ENCODE results near the gene TSEN34. TPM values are rescaled to one million over a fixed set of nuclear protein-coding genes. Genes with fewer than 3 reads are reported as not detected.
"Not testable (repeated sequence)": the region's sequence is repeated elsewhere in the genome, so short reads cannot be mapped to it uniquely, and the experiment has no call there.

The TSEN34 gene
- total RNA-seq, 4 donors from 2014 or later = 40.9 to 48.9 (median 43.9) TPM

DNA sequence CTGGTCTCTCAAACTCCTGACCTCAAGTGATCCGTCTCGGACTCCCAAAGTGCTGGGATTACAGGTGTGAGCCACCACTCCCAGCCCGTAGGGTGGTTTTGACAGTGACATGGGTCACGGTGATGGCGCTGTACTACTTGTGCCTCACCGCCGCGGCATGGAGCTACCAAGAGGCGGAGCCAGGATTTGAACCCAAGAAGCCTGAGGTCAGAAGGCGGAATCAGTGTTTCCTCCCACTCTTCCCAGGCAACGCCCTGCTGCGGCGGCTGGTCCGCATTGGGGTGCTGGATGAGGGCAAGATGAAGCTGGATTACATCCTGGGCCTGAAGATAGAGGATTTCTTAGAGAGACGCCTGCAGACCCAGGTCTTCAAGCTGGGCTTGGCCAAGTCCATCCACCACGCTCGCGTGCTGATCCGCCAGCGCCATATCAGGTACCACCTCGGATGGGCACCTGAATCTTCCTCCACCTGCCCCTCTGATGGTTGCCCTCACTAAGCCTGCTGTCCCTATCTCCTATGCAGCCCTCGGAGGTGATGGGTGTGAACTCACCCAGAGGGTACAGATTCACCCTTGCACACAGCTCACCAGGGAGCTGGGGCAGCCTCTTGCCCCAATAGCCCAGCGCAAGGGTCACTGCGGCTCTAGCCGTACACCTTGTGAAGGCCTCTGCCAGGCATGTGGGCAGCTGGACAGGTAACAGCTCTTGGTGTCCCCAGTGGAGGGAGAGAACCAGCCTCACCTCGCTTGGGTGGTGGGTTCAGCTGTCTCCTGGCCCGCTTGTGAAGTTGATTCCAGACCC, 15.1 kb downstream of the TSEN34 start:
- peak overlapping the region; percentile 5 to 95 (median 84) for H3K27ac ChIP-seq
- no peak for DNase-seq
- peaks cover 0 to 63% of the 10 kb centered on the region in 2 donors for H3K36me3 ChIP-seq
- no peaks in the 10 kb centered on the region for H3K9me3 ChIP-seq
- H3K4me3 ChIP-seq = no peak overlapping the region
- in situ Hi-C loops (cut with MboI; ENCODE audit: low sequenced_read_pairs in 4 of 4) = loop anchor here in 1 of 4 donors (10.0 kb wide), 1 partner anchor 249 kb away; no protein-coding TSS in a partner anchor
- no peak for TF ChIP-seq POLR2A (IDR thresholded peaks at IDR 0.05)
- TF ChIP-seq, protein P1, sequence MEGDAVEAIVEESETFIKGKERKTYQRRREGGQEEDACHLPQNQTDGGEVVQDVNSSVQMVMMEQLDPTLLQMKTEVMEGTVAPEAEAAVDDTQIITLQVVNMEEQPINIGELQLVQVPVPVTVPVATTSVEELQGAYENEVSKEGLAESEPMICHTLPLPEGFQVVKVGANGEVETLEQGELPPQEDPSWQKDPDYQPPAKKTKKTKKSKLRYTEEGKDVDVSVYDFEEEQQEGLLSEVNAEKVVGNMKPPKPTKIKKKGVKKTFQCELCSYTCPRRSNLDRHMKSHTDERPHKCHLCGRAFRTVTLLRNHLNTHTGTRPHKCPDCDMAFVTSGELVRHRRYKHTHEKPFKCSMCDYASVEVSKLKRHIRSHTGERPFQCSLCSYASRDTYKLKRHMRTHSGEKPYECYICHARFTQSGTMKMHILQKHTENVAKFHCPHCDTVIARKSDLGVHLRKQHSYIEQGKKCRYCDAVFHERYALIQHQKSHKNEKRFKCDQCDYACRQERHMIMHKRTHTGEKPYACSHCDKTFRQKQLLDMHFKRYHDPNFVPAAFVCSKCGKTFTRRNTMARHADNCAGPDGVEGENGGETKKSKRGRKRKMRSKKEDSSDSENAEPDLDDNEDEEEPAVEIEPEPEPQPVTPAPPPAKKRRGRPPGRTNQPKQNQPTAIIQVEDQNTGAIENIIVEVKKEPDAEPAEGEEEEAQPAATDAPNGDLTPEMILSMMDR (IDR thresholded peaks at IDR 0.05 in 4 of 5, conservative IDR thresholded peaks at IDR 0.05 in 1 of 5) = no peak
- intact Hi-C loops (cut with DNase I; ENCODE audit: low total_unique reads) = loop anchor here (10.0 kb wide), 1 partner anchor 1399 kb away; the partner anchor contains the start of genes ZNF524 and ZNF865
- no peaks in the 10 kb centered on the region for H3K27me3 ChIP-seq
- peaks cover 75 to 83% of the 10 kb centered on the region in 2 donors for H3K4me1 ChIP-seq
- no peak for ATAC-seq

DNA sequence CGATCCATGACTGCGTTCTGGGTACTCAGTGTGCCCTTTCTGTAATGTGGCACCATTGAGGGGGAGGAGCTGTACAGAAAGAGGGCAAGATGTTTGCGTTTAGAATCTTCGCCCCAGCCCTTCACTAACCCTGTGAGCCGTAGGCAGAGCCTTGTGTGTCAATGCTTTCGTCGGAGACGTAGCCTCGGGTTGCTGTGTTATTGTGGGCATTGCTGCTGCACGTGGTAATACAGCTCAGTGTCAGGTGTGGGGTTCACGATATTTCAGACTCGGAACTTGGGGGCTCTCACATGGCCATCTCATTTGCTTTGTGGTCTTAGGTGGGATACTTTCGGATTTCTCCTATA, 15.7 kb downstream of the TSEN34 start:
- Histone ChIP-seq H3K27me3 (no peaks in the 10 kb centered on the region), H3K9me3 (no peaks in the 10 kb centered on the region), H3K27ac (peak overlapping the region; percentile 74 to 95 (median 86)), H3K36me3 (peaks cover 0 to 63% of the 10 kb centered on the region in 2 donors), H3K4me3 (no peak overlapping the region), H3K4me1 (peaks cover 69 to 79% of the 10 kb centered on the region in 2 donors)
- TF ChIP-seq, protein P1 (IDR thresholded peaks at IDR 0.05 in 4 of 5, conservative IDR thresholded peaks at IDR 0.05 in 1 of 5) = no peak
- no peak for TF ChIP-seq POLR2A (IDR thresholded peaks at IDR 0.05)
- ATAC-seq (no peak), DNase-seq (no peak)
- in situ Hi-C loops (cut with MboI; ENCODE audit: low sequenced_read_pairs in 4 of 4) = loop anchor here in 1 of 4 donors (10.0 kb wide), 1 partner anchor 248 kb away; no protein-coding TSS in a partner anchor
- intact Hi-C loops (cut with DNase I; ENCODE audit: low total_unique reads) = loop anchor here (10.0 kb wide), 1 partner anchor 1398 kb away; the partner anchor contains the start of genes ZNF524 and ZNF865

DNA sequence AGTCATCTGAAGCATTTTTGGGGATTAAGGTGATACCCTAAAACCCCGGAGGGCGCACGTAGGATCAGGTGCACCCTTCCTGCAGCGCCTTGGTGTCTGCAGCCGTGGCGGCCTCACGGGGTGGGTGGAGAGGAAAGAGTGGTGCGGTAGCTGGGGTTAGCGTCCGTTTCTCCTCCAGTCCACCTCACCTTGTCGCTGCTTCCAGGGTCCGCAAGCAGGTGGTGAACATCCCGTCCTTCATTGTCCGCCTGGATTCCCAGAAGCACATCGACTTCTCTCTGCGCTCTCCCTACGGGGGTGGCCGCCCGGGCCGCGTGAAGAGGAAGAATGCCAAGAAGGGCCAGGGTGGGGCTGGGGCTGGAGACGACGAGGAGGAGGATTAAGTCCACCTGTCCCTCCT, 16.1 kb downstream of the TSEN34 start:
- in situ Hi-C loops (cut with MboI; ENCODE audit: low sequenced_read_pairs in 4 of 4) (loop anchor here in 1 of 4 donors (10.0 kb wide), 1 partner anchor 248 kb away; no protein-coding TSS in a partner anchor), intact Hi-C loops (cut with DNase I; ENCODE audit: low total_unique reads) (loop anchor here (10.0 kb wide), 1 partner anchor 1398 kb away; the partner anchor contains the start of genes ZNF524 and ZNF865)
- not testable (repeated sequence) for DNase-seq, H3K9me3 ChIP-seq, H3K4me3 ChIP-seq, ATAC-seq, H3K27me3 ChIP-seq
- H3K27ac ChIP-seq = peak overlapping the region; percentile 74 to 95 (median 86)
- H3K4me1 ChIP-seq = peaks cover 65 to 75% of the 10 kb centered on the region in 2 donors
- peaks cover 0 to 59% of the 10 kb centered on the region in 2 donors for H3K36me3 ChIP-seq

DNA sequence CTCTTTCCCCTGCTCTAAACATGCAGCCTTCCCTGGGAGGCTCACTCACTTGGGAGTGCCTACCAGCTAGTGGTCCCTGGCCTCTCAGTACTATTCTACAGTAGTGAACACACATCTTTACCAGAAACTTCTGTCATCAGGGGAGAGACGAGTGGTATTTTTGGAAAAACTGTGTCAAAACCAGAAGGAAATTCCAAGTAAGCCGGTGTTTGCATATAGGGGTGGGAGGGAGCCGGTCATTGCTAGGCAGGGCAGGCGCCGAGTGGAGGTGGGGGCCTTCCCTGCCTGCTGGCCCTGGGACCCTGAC, 16.5 kb downstream of the TSEN34 start:
- ATAC-seq = no peak
- Histone ChIP-seq H3K4me3 (no peak overlapping the region), H3K4me1 (peaks cover 61 to 71% of the 10 kb centered on the region in 2 donors), H3K27ac (peak overlapping the region; percentile 74 to 95 (median 86)), H3K36me3 (peaks cover 0 to 55% of the 10 kb centered on the region in 2 donors), H3K27me3 (no peaks in the 10 kb centered on the region), H3K9me3 (no peaks in the 10 kb centered on the region)
- intact Hi-C loops (cut with DNase I; ENCODE audit: low total_unique reads) = loop anchor here (10.0 kb wide), 1 partner anchor 1397 kb away; the partner anchor contains the start of genes ZNF524 and ZNF865
- in situ Hi-C loops (cut with MboI; ENCODE audit: low sequenced_read_pairs in 4 of 4) = loop anchor here in 1 of 4 donors (10.0 kb wide), 1 partner anchor 247 kb away; no protein-coding TSS in a partner anchor
- no peak for TF ChIP-seq POLR2A (IDR thresholded peaks at IDR 0.05)
- TF ChIP-seq, protein P1 (IDR thresholded peaks at IDR 0.05 in 4 of 5, conservative IDR thresholded peaks at IDR 0.05 in 1 of 5) = no peak
- DNase-seq = no peak
